PC-3 (cell line): ENCODE results near the gene TRPM8. TPM values are rescaled to one million over a fixed set of nuclear protein-coding genes. Genes with fewer than 3 reads are reported as not detected.
A peak's percentile ranks its signal among the peaks of the same experiment; 100 is the strongest.

ENCODE experiments used
- ATAC-seq: fragments of 200-7000 bp; cut with Tn5 transposase; 2 replicates; pipeline ENCODE4 v1.9.1; 2020; ENCODE audit warnings: mild to moderate bottlenecking, moderate library complexity
- BruUV-seq: library from RNA; stranded (reverse); fragments of 400-500 nt; replicated peaks from 2 replicates; lab custom pipeline; 2021; lab: Mats Ljungman, UMichigan
- CTCF ChIA-PET: fragments of 300-600 bp; sonication (Branson Sonifier 250); formaldehyde crosslinking; loops from one replicate; lab custom pipeline; 2022; ENCODE audit warnings: antibody characterized with exemption; lab: Charles Lee
- POLR2A ChIA-PET: fragments of 300-600 bp; sonication (Branson Sonifier 250); formaldehyde crosslinking; loops from one replicate; lab custom pipeline; 2022; ENCODE audit warnings: antibody characterized with exemption; ENCODE audit not compliant: unreplicated experiment; lab: Charles Lee
- DNase-seq: peaks from one replicate; pipeline ENCODE4 v3.0.0-alpha.2; 2015
- H2AFZ ChIP-seq: fragments of 300-600 bp; sonication (generic); 2 replicates; pipeline ENCODE4 v1.6.0; 2016; ENCODE audit warnings: antibody characterized with exemption, low read length
- H3F3A ChIP-seq: fragments of 300-600 bp; sonication (generic); one replicate; pipeline ENCODE4 v1.6.0; 2017; ENCODE audit warnings: antibody characterized with exemption, low read length, control low read depth, mild to moderate bottlenecking; ENCODE audit not compliant: unreplicated experiment
- H3K27ac ChIP-seq: fragments of 300-600 bp; sonication (generic); 2 replicates; pipeline ENCODE4 v1.5.1; 2016; ENCODE audit warnings: mild to moderate bottlenecking, low read length
- H3K27me3 ChIP-seq: fragments of 300-600 bp; sonication (generic); 2 replicates; pipeline ENCODE4 v1.6.1; 2016; ENCODE audit warnings: low read length, mixed read lengths
- H3K36me3 ChIP-seq: fragments of 300-600 bp; sonication (generic); 2 replicates; pipeline ENCODE4 v1.6.1; 2016; ENCODE audit warnings: low read depth, mixed run types, low read length, mixed read lengths
- H3K4me1 ChIP-seq: fragments of 300-600 bp; sonication (generic); 2 replicates; pipeline ENCODE4 v1.5.1; 2016; ENCODE audit warnings: low read length; ENCODE audit not compliant: insufficient read depth
- H3K4me2 ChIP-seq: fragments of 300-600 bp; sonication (generic); 2 replicates; pipeline ENCODE4 v1.6.0; 2016; ENCODE audit warnings: low read length
- H3K4me3 ChIP-seq: fragments of 300-600 bp; sonication (generic); 2 replicates; pipeline ENCODE4 v1.5.1; 2016; ENCODE audit warnings: mild to moderate bottlenecking, low read length, mixed read lengths
- H3K79me2 ChIP-seq: fragments of 300-600 bp; sonication (generic); 2 replicates; pipeline ENCODE4 v1.6.1; 2017; ENCODE audit warnings: low read length, mixed read lengths
- H3K9ac ChIP-seq: fragments of 300-600 bp; sonication (generic); 2 replicates; pipeline ENCODE4 v1.6.0; 2016; ENCODE audit warnings: mild to moderate bottlenecking, low read length
- H3K9me2 ChIP-seq: fragments of 300-600 bp; sonication (generic); replicated peaks from 2 replicates; pipeline ENCODE4 v1.6.1; 2016; ENCODE audit warnings: mixed run types, low read length, mixed read lengths
- H3K9me3 ChIP-seq: fragments of 300-600 bp; sonication (generic); 2 replicates; pipeline ENCODE4 v1.6.1; 2016; ENCODE audit warnings: low read length, mixed read lengths
- H4K20me1 ChIP-seq: fragments of 300-600 bp; sonication (generic); 2 replicates; pipeline ENCODE4 v1.6.1; 2016; ENCODE audit warnings: low read length, mixed read lengths
- CTCF ChIP-seq: fragments of 300-600 bp; sonication (generic); conservative IDR thresholded peaks from 2 replicates; pipeline ENCODE4 v1.5.1; 2017; ENCODE audit warnings: antibody characterized with exemption, low read depth, mild to moderate bottlenecking, low read length
- EZH2 ChIP-seq: fragments of 300-600 bp; sonication (generic); IDR thresholded peaks from one replicate; pipeline ENCODE4 v1.6.1; 2017; ENCODE audit warnings: antibody characterized with exemption, mild to moderate bottlenecking, low read length; ENCODE audit not compliant: unreplicated experiment
- EZH2phosphoT487 ChIP-seq: fragments of 300-600 bp; sonication (generic); IDR thresholded peaks from 2 replicates; pipeline ENCODE4 v1.6.1; 2018; ENCODE audit warnings: mild to moderate bottlenecking, antibody characterized with exemption, low read length, borderline replicate concordance
- intact Hi-C: fragments of 100-400 bp; cut with micrococcal nuclease; formaldehyde crosslinking; loops from 2 replicates; pipeline ENCODE4 v1.9.0; 2023
- total RNA-seq: library from RNA; depleted of rRNA; stranded (reverse); fragments of >200 nt; gene quantifications from 2 replicates; pipeline ENCODE4 v1.2.3, GENCODE V29; 2014

The TRPM8 gene
- total RNA-seq, 1 experiment from 2014 or later = not detected

- Histone ChIP-seq H3F3A (peaks cover 3% of the 10 kb centered on the region), H3K4me1 (peaks cover 42% of the 10 kb centered on the region), H3K27me3 (no peaks in the 10 kb centered on the region), H3K9ac (no peak overlapping the region), H3K9me2 (no peaks in the 10 kb centered on the region), H3K36me3 (no peaks in the 10 kb centered on the region), H4K20me1 (no peaks in the 10 kb centered on the region), H3K79me2 (no peaks in the 10 kb centered on the region), H3K9me3 (no peaks in the 10 kb centered on the region), H2AFZ (no peak overlapping the region), H3K27ac (peak overlapping the region; percentile 45; the same call in 1 of the 2 replicates), H3K4me2 (peak overlapping the region; percentile 69), H3K4me3 (no peak overlapping the region; the same call in 1 of the 2 replicates)
- DNase-seq = no peak
- no TSS peak for BruUV-seq
- intact Hi-C loops = no loop called here
- ChIA-PET POLR2A (interaction anchor here (0.6 to 0.7 kb wide), 2 partner anchors 515 to 1519 kb away, joined by 4 to 6 read pairs; partner anchors contain the start of gene ARL4C), CTCF (interaction anchor here (0.5 to 1.0 kb wide), 3 partner anchors 154 to 521 kb away, joined by 3 to 6 read pairs (median 4); no protein-coding TSS in a partner anchor)
- ATAC-seq = no peak
- TF ChIP-seq EZH2 (no peak), CTCF (no peak), EZH2phosphoT487 (no peak)
Measured at GRCh38 chr2:233981574-233982420, 64.6 kb downstream of the TRPM8 start.

GRCh38 chr2:233982421-233983121, 65.4 kb downstream of the TRPM8 start:
- no peak overlapping the region for H2AFZ ChIP-seq
- H3K27me3 ChIP-seq = no peaks in the 10 kb centered on the region
- H3K9me2 ChIP-seq = no peaks in the 10 kb centered on the region
- peak; percentile 85 for ATAC-seq
- intact Hi-C loops = no loop called here
- peaks cover 3% of the 10 kb centered on the region for H3F3A ChIP-seq
- H3K9me3 ChIP-seq = no peaks in the 10 kb centered on the region
- no peaks in the 10 kb centered on the region for H4K20me1 ChIP-seq
- POLR2A ChIA-PET = interaction anchor here (0.6 to 0.7 kb wide), 2 partner anchors 514 to 1519 kb away, joined by 4 to 6 read pairs; partner anchors contain the start of gene ARL4C
- H3K79me2 ChIP-seq = no peaks in the 10 kb centered on the region
- peaks cover 38% of the 10 kb centered on the region for H3K4me1 ChIP-seq
- peak; percentile 85 for DNase-seq
- H3K27ac ChIP-seq = peak overlapping the region; percentile 45
- CTCF ChIA-PET = interaction anchor here (0.5 to 1.0 kb wide), 4 partner anchors 153 to 563 kb away, joined by 3 to 6 read pairs (median 4); no protein-coding TSS in a partner anchor
- TF ChIP-seq EZH2phosphoT487 = no peak
- no peak for TF ChIP-seq EZH2
- TF ChIP-seq CTCF = no peak
- BruUV-seq = no TSS peak
- peak overlapping the region; percentile 69 for H3K4me2 ChIP-seq
- H3K9ac ChIP-seq = no peak overlapping the region
- H3K36me3 ChIP-seq = no peaks in the 10 kb centered on the region
- no peak overlapping the region; the same call in 1 of the 2 replicates for H3K4me3 ChIP-seq
